Mononuclear cell (primary cell): ENCODE results near the gene TEX54. TPM values are rescaled to one million over a fixed set of nuclear protein-coding genes. Genes with fewer than 3 reads are reported as not detected.
"Not testable (repeated sequence)": the region's sequence is repeated elsewhere in the genome, so short reads cannot be mapped to it uniquely, and the experiment has no call there.

Experiments used
- H3K27me3 ChIP-seq: 2 replicates; pipeline ENCODE4 v1.6.0; 2011; ENCODE audit warnings: low read length, control low read depth; ENCODE audit not compliant: insufficient read depth
- H3K4me1 ChIP-seq: 2 replicates; pipeline ENCODE4 v1.5.1; 2011; ENCODE audit warnings: mild to moderate bottlenecking, low read length, control low read depth; ENCODE audit not compliant: insufficient read depth
- H3K4me3 ChIP-seq: 2 replicates; pipeline ENCODE4 v1.5.1; 2011; ENCODE audit warnings: mild to moderate bottlenecking, low read length, moderate library complexity
- H3K9me3 ChIP-seq: 2 replicates; pipeline ENCODE4 v1.5.1; 2011; ENCODE audit warnings: low read depth, mild to moderate bottlenecking, control low read depth, low read length
- total RNA-seq: library from RNA; depleted of rRNA; stranded (reverse); fragments of >200 nt; gene quantifications from one replicate; pipeline ENCODE4 v1.2.3, GENCODE V29; 2012

Gene TEX54
- total RNA-seq, 1 donor = 2.4 TPM

DNA sequence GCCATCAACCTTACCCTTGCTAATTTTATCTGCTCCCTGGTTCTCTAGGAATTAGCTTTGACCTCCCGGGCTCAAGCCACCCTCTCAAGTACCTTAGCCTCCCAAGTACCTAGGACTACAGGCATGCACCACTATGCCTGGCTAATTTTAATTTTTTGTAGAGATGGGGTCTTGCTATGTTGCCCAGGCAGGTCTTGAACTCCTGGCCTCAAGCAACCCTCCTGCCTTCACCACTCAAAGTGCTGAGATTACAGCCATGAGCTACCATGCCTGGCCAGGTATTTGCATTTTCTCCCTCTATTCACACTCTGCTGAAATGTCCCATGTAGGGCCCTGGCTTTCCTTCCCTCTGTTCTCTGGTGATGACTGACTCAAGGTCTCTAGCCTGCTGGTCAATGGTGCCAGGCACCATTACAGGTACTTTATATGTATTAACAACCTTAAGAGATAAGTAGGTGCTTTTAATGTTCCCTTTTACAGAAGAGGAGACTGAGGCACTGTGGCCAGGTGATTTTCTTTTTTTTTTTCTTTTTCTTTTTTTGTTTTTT is 15.2 kb upstream of the TEX54 start:
- Histone ChIP-seq H3K4me1 (peaks cover 9% of the 10 kb centered on the region), H3K4me3 (no peak overlapping the region), H3K9me3 (no peaks in the 10 kb centered on the region), H3K27me3 (no peaks in the 10 kb centered on the region)

DNA sequence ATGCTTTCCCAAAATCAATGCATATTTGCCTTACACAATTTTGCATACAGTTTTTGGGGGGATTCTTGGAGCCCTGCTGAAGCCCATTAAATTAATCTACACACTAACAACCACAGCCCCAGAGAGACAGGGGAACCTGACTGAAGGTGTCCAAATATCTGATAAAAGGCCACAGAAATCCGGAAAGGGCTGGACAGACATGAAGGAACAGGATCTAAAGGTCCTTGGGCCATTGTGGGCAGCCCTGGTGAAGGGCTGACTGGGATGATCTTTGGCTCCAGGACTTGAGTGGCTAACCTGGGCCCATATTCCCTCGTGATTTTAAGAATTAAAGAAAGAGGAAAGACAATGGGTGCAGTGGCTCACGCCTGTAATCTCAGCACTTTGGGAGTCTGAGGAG is 13.5 kb upstream of the TEX54 start:
- H3K9me3 ChIP-seq = no peaks in the 10 kb centered on the region
- H3K27me3 ChIP-seq = no peaks in the 10 kb centered on the region
- peaks cover 11% of the 10 kb centered on the region for H3K4me1 ChIP-seq
- H3K4me3 ChIP-seq = no peak overlapping the region

DNA sequence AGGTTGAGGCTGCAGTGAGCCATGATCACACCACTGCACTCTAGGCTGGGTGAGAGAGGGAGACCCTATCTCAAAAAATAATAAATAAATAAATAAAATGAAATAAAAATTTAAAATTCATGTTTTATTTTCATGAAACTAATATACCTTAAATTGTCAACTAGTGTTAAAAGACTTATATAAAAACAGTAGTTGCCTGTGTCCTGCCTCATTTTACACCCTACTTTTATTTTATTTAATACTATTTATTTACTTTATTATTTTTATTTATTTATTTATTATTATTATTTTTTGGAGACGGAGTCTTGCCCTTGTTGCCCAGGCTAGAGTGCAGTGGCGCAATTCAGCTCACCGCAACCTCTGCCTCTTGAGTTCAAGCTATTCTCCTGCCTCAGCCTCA is 11.5 kb upstream of the TEX54 start:
- Histone ChIP-seq H3K4me3 (no peak overlapping the region), H3K27me3 (no peaks in the 10 kb centered on the region), H3K9me3 (no peaks in the 10 kb centered on the region), H3K4me1 (peaks cover 19% of the 10 kb centered on the region)

DNA sequence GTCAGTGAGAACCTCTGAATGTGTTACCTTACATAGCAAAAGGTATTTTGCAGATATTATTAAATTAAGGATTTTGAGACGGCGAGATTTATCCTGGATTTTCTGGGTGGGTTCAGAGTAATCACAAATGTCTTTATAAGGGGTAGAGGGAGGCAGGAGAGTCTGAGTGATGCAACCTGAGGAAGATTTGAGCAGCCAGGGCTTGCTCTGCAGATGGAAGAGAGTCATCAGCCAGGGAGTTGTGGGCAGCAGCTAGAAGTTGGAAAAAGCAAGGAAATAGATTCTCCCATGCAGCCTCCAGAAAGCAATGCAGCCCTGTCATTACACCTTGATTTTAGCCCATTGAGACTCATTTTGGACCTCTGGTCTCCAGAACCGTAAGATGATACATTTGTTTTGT is 10.8 kb upstream of the TEX54 start:
- H3K9me3 ChIP-seq = no peaks in the 10 kb centered on the region
- no peaks in the 10 kb centered on the region for H3K27me3 ChIP-seq
- H3K4me3 ChIP-seq = no peak overlapping the region
- H3K4me1 ChIP-seq = peaks cover 26% of the 10 kb centered on the region

DNA sequence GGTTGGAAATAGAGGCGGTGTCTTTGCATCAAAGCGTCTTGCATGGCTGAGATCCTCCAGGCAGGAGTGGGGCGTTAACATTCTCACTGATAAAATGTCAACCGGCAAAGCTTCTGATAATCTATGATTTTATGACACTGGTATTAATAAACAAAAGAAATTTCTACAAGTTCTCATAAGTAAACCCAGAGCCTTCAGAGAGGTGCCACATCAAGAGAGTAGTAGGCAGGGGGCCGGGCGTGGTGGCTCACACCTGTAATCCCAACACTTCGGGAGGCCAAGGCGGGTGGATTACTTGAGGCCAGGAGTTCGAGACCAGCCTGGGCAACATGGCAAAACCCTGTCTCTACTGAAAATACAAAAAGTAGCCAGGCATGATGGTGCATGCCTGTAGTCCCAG is 10.2 kb upstream of the TEX54 start:
- not testable (repeated sequence) for H3K27me3 ChIP-seq, H3K4me3 ChIP-seq, H3K9me3 ChIP-seq
- peaks cover 32% of the 10 kb centered on the region for H3K4me1 ChIP-seq

DNA sequence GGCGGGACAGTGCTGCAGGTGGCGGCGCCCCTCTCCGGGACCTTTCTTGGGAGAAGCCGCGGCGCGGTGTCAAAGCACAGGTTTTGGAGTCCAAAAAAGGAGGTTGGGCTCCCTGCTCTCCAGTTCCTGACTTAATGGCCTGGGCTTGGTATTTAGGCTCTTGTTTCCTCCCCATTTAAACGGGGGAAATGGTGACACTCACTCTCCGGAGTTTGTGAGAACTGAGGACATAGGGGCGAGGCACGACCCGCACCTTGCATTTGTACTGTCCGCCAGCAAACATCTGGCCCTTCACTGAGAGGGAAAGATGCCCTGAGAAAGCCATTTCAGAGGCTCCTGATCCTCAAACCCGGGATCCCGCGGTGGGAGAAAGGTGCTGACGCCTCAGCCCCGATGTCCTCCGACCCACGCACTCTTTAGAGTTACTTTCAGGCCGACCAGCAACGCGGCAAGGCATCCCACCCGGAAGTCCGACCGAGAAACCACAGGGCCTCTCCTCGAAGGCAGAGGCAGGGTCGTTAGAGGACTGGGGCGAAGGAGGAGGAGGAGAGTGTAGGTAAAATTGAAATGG is 9.6 kb upstream of the TEX54 start:
- peaks cover 34% of the 10 kb centered on the region for H3K4me1 ChIP-seq
- H3K9me3 ChIP-seq = no peaks in the 10 kb centered on the region
- no peaks in the 10 kb centered on the region for H3K27me3 ChIP-seq
- H3K4me3 ChIP-seq = peak overlapping the region; percentile 50

DNA sequence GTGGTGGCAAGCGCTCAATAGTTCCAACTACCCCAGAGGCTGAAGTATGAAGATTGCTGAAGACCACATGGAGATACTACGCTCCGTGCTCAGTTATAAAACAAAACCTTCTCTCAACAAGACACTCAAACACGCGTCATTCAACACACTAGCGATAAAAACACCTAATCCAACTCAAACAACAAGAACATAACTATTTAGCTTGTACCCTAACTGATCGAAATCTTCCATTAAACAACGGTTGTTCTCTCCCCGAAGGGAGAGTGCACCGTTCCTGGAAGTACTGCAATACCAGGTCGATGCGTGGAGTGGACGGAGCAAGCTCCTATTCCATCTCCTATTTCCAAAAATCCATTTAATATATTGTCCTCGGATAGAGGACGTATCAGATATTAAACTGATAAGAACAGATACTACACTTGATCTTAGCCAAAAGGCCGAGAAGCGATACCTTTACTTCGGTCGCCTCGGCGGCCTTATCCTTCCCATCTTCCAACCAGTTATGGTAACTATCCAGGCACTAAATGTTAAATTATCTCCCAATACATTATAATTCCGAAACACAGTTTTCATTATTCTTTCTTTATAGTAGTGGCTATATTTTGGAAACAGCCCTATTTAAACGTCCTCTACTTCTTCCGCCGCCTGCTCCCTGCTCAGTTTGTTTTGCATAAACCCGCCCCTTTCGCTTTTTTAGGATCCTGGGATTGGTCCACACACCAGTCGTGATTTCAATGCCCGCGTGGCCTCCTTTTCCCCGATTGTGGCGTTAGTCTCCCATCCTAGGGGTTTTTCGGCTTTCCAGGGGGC is 8.9 kb upstream of the TEX54 start:
- H3K4me1 ChIP-seq = peaks cover 34% of the 10 kb centered on the region
- H3K27me3 ChIP-seq = no peaks in the 10 kb centered on the region
- H3K4me3 ChIP-seq = peak overlapping the region; percentile 66
- no peaks in the 10 kb centered on the region for H3K9me3 ChIP-seq

DNA sequence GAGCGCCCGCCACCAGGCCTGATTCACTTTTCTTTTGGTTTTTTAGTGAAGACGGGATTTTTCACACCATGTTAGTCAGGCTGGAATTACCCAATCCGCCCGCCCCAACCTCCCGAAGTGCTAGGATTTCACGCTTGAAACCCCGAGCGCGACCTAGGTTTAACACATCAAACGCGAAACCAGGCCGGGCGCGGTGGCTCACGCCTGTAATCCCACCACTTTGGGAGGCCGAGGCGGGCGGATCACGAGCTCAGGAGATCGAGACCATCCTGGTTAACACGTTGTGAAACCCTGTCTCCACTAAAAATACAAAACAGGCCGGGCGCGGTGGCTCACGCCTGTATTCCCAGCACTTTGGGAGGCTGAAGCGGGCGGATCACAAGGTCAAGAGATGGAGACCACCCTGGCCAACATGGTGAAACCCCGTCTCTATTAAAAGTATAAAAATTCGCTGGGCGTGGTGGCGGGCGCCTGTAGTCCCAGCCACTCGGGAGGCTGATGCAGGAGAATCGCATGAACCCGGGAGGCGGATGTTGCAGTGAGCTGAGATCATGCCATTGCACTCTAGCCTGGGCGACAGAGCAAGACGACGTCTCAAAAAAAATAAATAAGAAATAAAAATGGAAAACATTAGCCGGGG is 8.2 kb upstream of the TEX54 start:
- not testable (repeated sequence) for H3K27me3 ChIP-seq, H3K9me3 ChIP-seq
- Histone ChIP-seq H3K4me1 (peaks cover 34% of the 10 kb centered on the region), H3K4me3 (peak overlapping the region; percentile 66)

DNA sequence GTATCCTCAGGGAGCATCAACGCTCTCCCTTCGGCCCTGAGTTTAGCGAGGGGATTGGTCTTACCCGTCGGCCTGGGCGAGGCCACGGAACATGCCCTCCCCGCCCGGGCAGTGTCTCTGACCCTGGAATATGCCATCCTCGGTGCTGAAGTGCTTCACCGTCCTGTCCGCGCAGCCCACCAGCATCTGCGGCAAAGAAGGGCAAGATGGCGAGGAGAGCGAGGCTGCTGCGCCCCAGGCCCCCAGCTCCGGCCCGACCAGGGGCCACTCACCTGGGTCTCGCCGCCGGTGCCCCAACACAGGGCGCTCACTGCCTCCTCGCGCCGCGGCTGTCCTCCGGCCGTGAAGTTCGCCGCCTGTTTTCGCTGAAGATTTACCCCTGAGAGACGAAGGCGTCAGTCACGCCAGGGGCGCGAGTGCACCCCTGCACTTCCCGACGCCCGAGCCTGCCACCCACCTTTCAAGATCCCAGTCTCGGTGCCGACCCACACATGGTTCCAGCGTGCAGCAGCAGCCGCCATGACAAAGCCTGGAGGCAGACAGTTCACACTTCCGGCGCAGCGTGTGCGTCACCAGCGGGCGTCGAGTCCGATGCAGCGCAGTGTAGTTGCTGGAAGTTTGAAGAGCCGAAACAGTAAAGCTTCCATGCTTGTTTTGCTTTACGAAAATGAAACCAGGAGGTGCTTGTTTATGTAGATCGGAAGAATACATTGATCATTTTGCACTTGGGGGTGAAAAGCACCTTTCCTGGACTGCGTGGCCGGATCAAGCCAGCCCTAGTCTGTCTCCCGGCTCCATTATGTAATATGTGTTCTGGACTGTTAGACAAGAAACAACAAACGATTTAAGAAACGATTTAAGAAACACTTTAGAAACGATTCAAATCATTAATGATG is 6.7 kb upstream of the TEX54 start, which contains the start of gene WDR74:
TSS of gene WDR74 (minus strand) at position 541 of the 896 bp plus-strand sequence. CDS start at position 521, 20 bp downstream.
- H3K27me3 ChIP-seq = no peaks in the 10 kb centered on the region
- peaks cover 34% of the 10 kb centered on the region for H3K4me1 ChIP-seq
- peak within 1 kb of the TSS; percentile 66 for H3K4me3 ChIP-seq
- no peaks in the 10 kb centered on the region for H3K9me3 ChIP-seq

DNA sequence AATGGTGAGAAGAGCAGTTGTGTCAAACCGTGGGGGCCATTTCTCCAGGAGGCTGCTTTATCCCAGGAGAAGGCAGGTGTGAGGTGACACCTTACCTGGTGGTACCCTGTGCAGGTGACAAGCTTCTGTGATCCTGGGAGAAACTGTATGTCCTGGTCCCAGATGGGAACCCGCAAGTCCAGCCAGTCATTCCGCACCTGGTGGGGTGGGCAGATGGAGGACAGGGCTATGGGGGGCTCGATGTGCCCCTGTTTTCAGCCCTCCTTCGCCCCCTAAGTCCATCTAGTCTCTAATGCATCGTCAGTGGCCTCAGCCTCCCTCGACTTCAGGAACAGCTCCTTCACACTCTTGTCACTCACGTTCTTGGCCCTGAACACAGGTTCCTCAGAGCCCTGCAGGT is 2.7 kb upstream of the TEX54 start:
- Histone ChIP-seq H3K4me3 (no peak overlapping the region), H3K27me3 (no peaks in the 10 kb centered on the region), H3K4me1 (peaks cover 39% of the 10 kb centered on the region), H3K9me3 (no peaks in the 10 kb centered on the region)

DNA sequence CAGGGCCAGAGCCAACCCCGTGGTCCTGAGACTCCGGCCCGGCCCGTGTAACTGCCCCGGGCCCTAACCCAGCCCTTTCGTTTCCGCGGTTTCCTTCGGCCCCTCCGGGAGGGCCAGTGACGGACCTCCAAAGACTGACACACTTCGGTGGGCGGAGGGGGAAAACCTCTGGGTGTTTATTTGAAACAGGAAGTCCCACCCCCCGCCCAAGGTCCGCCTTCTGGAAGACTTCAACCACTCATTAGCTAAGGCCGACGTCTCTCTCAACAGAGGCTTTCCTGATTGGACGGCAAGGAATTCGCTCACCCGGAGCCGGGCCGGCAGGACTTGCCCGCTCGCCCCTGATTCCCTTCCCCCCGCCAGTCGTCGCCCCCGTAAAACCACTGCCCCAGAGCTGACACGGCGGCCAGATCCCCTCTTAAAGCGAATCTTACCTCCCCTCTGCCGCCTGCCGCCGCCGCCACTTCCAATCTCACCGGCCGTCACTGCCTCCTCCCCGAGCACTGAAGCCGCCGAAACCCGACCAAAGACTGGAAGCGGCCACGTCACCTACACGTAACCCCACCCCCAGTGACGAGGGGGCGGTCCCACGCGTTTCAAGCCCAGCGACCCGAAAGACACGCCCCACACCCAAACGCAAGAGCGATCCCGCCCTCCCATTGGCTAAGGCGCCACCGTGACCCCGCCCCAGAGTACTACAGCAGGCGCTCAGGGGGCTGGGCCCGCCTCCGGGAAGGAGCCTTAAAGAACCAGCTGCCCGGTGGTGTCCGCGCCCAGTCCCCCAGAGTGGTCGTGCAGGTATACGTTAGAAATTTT is 913 bp downstream of the TEX54 start, which contains the start of gene STX5:
TSS of gene STX5 (minus strand) at position 532 of the 816 bp plus-strand sequence. CDS start 808 bp downstream, outside the sequence.
- Histone ChIP-seq H3K4me1 (peaks cover 38% of the 10 kb centered on the region), H3K27me3 (no peaks in the 10 kb centered on the region), H3K9me3 (no peaks in the 10 kb centered on the region), H3K4me3 (peak within 1 kb of the TSS; percentile 94)

DNA sequence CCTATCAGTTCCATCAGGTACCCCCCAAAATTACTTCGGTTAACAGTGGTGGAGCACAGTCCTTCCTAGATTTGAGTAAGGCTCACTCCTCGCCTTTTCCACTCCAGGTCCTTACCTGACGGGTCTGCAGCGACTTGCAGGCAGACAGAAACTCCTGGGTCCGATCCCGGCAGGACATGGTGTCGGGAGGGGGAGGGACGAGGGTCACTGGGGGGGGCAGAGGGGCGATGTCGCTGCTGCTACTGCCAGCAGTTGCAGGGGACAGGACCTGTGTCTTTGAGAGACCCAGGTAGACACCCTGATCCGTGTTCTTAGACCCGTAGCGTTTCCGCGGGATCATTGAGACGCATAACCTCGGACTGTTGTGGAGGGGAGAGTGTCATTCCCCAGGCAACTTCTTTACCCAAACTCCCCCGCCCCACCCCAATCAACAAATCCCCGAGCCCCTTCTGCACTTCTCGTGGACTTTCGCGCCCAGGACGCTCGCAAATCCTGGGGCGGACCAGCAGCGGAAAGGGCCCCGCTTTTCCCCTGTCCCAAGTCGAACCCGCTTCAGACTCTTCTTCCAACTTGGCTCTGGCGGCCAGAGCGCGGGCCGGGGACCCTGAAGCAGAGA is 1.6 kb downstream of the TEX54 start:
- Histone ChIP-seq H3K9me3 (no peaks in the 10 kb centered on the region), H3K27me3 (no peaks in the 10 kb centered on the region), H3K4me1 (peaks cover 38% of the 10 kb centered on the region), H3K4me3 (peak overlapping the region; percentile 94)

DNA sequence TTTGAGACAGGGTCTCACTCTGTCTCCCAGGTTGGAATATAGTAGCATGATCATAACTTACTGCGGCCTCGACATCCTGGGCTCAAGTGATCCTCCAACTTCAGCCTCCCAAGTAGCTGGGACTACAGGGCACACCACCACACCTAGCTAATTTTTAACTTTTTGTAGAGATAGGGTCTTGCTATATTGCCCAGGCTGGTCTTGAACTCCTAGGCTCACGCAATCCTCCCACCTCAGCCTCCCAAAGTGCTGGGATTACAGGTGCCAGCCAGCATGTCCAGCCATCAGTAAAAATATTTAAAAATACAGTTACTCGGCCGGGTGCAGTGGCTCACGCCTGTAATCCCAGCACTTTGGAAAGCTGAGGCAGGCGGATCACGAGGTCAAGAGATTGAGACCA is 4.5 kb downstream of the TEX54 start:
- H3K9me3 ChIP-seq, H3K4me3 ChIP-seq, H3K27me3 ChIP-seq: not testable (repeated sequence)
- peaks cover 30% of the 10 kb centered on the region for H3K4me1 ChIP-seq
